Measurements from ENCODE around the gene ABI3. TPM values are rescaled to one million over a fixed set of nuclear protein-coding genes. Genes with fewer than 3 reads are reported as not detected.

The ABI3 gene
- total RNA-seq, 6 experiments from 2014 or later = 0.11 TPM; not detected in 5

DNA sequence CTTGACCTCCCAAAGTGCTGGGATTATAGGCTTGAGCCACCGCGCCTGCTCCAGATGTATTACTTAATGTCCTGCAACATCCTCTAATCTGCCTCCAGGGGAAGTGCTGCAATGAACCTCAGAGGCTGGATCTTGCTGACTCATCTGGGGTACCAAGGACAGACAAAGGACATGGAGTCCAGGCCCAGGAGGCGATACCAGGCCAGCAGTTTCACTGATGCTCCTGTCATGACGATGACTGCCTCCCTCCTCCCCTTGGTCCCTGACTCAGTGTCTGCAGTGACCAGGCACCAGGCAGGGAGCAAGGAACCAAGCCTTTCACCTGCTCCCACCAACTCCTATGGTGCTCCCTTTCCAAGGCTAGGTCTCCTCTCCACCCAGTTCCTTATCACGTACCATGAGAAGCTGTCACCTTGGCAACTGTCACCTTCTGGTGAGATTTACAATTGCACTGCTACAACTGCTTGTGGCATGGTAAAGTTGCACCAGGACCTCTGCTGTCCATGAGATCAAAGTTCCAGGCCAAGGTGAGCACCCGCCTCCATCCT is 41.7 kb downstream of the ABI3 start:
- H3K27me3 Mint-ChIP-seq (ENCODE audit: insufficient read depth) = peaks cover 22% of the 10 kb centered on the region
- DNase-seq = peak; percentile 21
- H3K36me3 Mint-ChIP-seq (ENCODE audit: low read depth) = no peaks in the 10 kb centered on the region
- peaks cover 7% of the 10 kb centered on the region for H3K4me1 Mint-ChIP-seq (ENCODE audit: low read depth)
- H3K4me3 Mint-ChIP-seq = no peak overlapping the region
- H3K9me3 Mint-ChIP-seq = no peaks in the 10 kb centered on the region
- no peak overlapping the region for H3K27ac Mint-ChIP-seq
- TF ChIP-seq, protein P1, sequence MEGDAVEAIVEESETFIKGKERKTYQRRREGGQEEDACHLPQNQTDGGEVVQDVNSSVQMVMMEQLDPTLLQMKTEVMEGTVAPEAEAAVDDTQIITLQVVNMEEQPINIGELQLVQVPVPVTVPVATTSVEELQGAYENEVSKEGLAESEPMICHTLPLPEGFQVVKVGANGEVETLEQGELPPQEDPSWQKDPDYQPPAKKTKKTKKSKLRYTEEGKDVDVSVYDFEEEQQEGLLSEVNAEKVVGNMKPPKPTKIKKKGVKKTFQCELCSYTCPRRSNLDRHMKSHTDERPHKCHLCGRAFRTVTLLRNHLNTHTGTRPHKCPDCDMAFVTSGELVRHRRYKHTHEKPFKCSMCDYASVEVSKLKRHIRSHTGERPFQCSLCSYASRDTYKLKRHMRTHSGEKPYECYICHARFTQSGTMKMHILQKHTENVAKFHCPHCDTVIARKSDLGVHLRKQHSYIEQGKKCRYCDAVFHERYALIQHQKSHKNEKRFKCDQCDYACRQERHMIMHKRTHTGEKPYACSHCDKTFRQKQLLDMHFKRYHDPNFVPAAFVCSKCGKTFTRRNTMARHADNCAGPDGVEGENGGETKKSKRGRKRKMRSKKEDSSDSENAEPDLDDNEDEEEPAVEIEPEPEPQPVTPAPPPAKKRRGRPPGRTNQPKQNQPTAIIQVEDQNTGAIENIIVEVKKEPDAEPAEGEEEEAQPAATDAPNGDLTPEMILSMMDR (IDR thresholded peaks at IDR 0.05) = no peak

DNA sequence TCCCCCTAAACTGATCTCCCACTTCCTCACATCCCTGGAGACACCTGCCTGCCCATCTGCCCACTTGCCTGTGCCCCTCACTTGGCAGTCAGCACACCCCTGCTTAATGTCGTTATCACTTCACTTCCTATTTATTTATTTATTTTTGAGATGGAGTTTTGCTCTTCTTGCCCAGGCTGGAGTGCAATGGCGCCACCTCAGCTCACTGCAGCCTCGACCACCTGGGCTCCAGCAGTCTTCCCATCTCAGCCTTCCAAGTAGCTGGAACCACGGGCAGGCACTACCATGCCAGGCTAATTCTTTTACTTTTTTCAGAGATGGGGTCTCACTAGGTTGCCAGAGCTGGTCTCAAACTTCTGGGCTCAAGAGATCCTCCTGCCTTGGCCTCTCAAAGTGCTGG is 43.6 kb downstream of the ABI3 start:
- H3K27ac Mint-ChIP-seq = no peak overlapping the region
- H3K36me3 Mint-ChIP-seq (ENCODE audit: low read depth) = no peaks in the 10 kb centered on the region
- TF ChIP-seq, protein P1 (IDR thresholded peaks at IDR 0.05) = no peak
- no peak for DNase-seq
- H3K9me3 Mint-ChIP-seq = no peaks in the 10 kb centered on the region
- peaks cover 16% of the 10 kb centered on the region; the same call in 1 of the 2 replicates for H3K27me3 Mint-ChIP-seq (ENCODE audit: insufficient read depth)
- peaks cover 6% of the 10 kb centered on the region for H3K4me1 Mint-ChIP-seq (ENCODE audit: low read depth)
- no peak overlapping the region for H3K4me3 Mint-ChIP-seq

DNA sequence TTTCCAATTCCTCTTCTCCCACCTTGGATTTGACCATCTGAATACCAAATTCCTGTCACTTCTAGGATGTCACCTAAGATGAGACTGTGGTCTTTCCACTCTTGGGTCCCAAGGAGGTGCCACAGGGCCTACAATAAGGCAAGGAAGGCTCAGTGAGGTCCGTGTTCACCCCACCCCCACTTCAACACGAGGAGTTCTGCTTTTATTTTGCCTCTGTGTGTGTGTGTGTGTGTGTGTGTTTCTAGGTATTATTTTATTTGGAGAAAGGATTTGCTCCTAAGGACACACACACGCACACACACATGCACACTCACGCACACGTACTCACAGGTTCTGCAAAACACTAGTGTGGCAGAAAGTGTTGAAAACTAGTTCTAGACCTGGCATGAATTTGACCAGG is 44.6 kb downstream of the ABI3 start:
- DNase-seq = no peak
- Mint-ChIP-seq H3K9me3 (no peaks in the 10 kb centered on the region), H3K27me3 (ENCODE audit: insufficient read depth) (peaks cover 10% of the 10 kb centered on the region; the same call in 1 of the 2 replicates), H3K36me3 (ENCODE audit: low read depth) (no peaks in the 10 kb centered on the region), H3K27ac (no peak overlapping the region), H3K4me3 (no peak overlapping the region), H3K4me1 (ENCODE audit: low read depth) (no peaks in the 10 kb centered on the region)
- TF ChIP-seq, protein P1 (IDR thresholded peaks at IDR 0.05) = no peak

DNA sequence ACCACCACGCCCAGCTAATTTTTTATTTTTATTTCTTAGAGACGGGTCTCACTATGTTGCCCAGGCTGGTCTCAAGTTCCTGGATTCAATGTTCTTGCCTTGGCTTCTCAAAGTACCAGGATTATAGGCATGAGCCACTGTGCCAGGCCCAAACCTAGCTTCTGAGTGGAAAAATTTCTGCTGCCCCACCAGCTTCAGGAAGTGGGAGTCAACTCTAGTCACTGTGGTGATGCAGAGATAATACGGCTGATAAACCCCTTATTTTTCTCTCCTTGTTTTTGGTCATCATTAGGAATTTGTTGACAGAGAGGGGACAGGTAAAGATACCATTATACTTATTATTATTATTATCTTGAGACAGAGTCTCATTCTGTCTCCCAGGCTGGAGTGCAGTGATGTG is 47.9 kb downstream of the ABI3 start:
- Mint-ChIP-seq H3K4me3 (no peak overlapping the region), H3K36me3 (ENCODE audit: low read depth) (no peaks in the 10 kb centered on the region), H3K27me3 (ENCODE audit: insufficient read depth) (peaks cover 4% of the 10 kb centered on the region; the same call in 1 of the 2 replicates), H3K4me1 (ENCODE audit: low read depth) (peaks cover 12% of the 10 kb centered on the region), H3K27ac (no peak overlapping the region), H3K9me3 (no peaks in the 10 kb centered on the region)
- no peak for DNase-seq
- TF ChIP-seq, protein P1 (IDR thresholded peaks at IDR 0.05) = no peak

DNA sequence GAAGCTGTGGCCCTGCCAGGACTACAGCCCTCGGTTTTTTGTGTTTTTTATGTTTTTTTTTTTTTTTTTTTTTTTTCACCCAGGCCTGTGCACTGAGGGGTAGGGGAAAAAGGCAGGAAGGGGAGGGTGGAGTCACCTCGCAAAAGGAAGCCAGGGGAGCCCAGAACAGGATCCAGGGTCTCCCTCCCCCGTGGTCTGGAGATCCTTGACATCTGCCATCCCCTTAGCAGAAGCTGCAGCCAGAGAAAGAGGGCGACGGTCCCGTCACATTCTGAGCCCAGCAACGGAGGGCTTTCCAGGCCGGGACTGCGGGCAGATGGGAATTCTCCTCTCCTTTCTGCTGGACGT is 49.1 kb downstream of the ABI3 start:
- Mint-ChIP-seq H3K4me1 (ENCODE audit: low read depth) (peaks cover 15% of the 10 kb centered on the region), H3K27ac (peak overlapping the region; percentile 90), H3K4me3 (peak overlapping the region; percentile 86), H3K27me3 (ENCODE audit: insufficient read depth) (peaks cover 2% of the 10 kb centered on the region; the same call in 1 of the 2 replicates), H3K36me3 (ENCODE audit: low read depth) (no peaks in the 10 kb centered on the region), H3K9me3 (no peaks in the 10 kb centered on the region)
- DNase-seq = no peak
- TF ChIP-seq, protein P1 (IDR thresholded peaks at IDR 0.05) = no peak
